ENCODE results near the gene TRMU. TPM values are rescaled to one million over a fixed set of nuclear protein-coding genes. Genes with fewer than 3 reads are reported as not detected.

Gene TRMU
- total RNA-seq, 1 experiment from 2014 or later, result 48.8 TPM

GRCh38 chr22:46337870-46338269 lies 2.4 kb downstream of the TRMU start:
- in situ Hi-C loops (cut with HindIII; ENCODE audit: low pct_unique_long_range_greater_than_20kb, low sequenced_read_pairs) (no loop called here), intact Hi-C loops (cut with micrococcal nuclease; ENCODE audit: unreplicated experiment) (no loop called here)
- CTCF ChIA-PET, result no interaction called here
- no peak for TF ChIP-seq TCF7L2 (IDR thresholded peaks at IDR 0.05; ENCODE audit: low read depth, low read length)
- TF ChIP-seq REST (IDR thresholded peaks at IDR 0.05; ENCODE audit: insufficient read depth in 1 of 2, low read depth in 2 of 2, low read length in 1 of 2), result no peak; a peak in 1 of 4 replicates
- no peak for TF ChIP-seq POLR2AphosphoS5 (IDR thresholded peaks at IDR 0.05; ENCODE audit: low read depth, low read length)
- no peak for TF ChIP-seq CTCF (IDR thresholded peaks at IDR 0.05)
- no peak for TF ChIP-seq SIN3A (IDR thresholded peaks at IDR 0.05; ENCODE audit: borderline replicate concordance, insufficient read depth, low read depth, low read length)
- ATAC-seq (no peak), DNase-seq (ENCODE audit: low read depth, low spot score) (no peak)
- H3K27ac ChIP-seq (ENCODE audit: low read length), result no peak overlapping the region
- no TSS peak for BruUV-seq (replicated peaks)
- H3K9me3 ChIP-seq (ENCODE audit: control insufficient read depth, insufficient read depth, low read depth, low read length), result no peaks in the 10 kb centered on the region
- no peak overlapping the region for H3K4me3 ChIP-seq (ENCODE audit: low read depth in 2 of 2, low read length in 2 of 2)
- peaks cover 7% of the 10 kb centered on the region for H3K36me3 ChIP-seq (ENCODE audit: control insufficient read depth, insufficient read depth, low read length)
- no peaks in the 10 kb centered on the region; the same call in 1 of the 2 replicates for H3K4me1 ChIP-seq (ENCODE audit: control insufficient read depth, insufficient read depth, low read length)
- POLR2A ChIA-PET, result interaction anchor here (0.6 kb wide), 1 partner anchor 26 kb away, joined by 13 read pairs; no protein-coding TSS in a partner anchor
- no peaks in the 10 kb centered on the region for H3K27me3 ChIP-seq (ENCODE audit: control insufficient read depth, insufficient read depth, low read length)

DNA sequence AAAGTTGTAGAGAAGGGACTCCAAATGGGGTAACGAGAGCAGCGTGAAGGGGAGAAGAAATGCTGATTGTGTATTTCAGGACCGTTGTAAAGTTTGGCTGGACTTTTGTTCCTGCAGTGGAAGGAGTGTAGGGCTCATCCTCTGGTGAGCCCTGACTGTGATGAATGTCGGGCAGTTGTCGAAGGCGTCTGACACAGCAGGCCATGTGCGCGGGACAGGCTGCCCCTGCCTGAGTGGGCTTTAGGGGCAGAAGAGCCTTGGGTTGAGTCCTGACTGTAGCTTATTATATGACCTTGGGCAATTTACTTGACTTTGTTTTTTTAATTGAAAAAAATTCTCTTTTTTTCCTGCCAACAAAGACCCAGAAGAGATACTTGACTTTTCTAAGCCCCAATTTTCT lies 3.1 kb downstream of the TRMU start:
- CTCF ChIA-PET, result no interaction called here
- H3K4me1 ChIP-seq (ENCODE audit: control insufficient read depth, insufficient read depth, low read length), result no peaks in the 10 kb centered on the region; the same call in 1 of the 2 replicates
- H3K27me3 ChIP-seq (ENCODE audit: control insufficient read depth, insufficient read depth, low read length), result no peaks in the 10 kb centered on the region
- no peak overlapping the region for H3K4me3 ChIP-seq (ENCODE audit: low read depth in 2 of 2, low read length in 2 of 2)
- H3K27ac ChIP-seq (ENCODE audit: low read length), result no peak overlapping the region
- H3K9me3 ChIP-seq (ENCODE audit: control insufficient read depth, insufficient read depth, low read depth, low read length), result no peaks in the 10 kb centered on the region
- TF ChIP-seq REST (IDR thresholded peaks at IDR 0.05; ENCODE audit: insufficient read depth in 1 of 2, low read depth in 2 of 2, low read length in 1 of 2) (no peak), SIN3A (IDR thresholded peaks at IDR 0.05; ENCODE audit: borderline replicate concordance, insufficient read depth, low read depth, low read length) (no peak), POLR2AphosphoS5 (IDR thresholded peaks at IDR 0.05; ENCODE audit: low read depth, low read length) (no peak), TCF7L2 (IDR thresholded peaks at IDR 0.05; ENCODE audit: low read depth, low read length) (no peak), CTCF (IDR thresholded peaks at IDR 0.05) (no peak)
- H3K36me3 ChIP-seq (ENCODE audit: control insufficient read depth, insufficient read depth, low read length), result peaks cover 7% of the 10 kb centered on the region
- intact Hi-C loops (cut with micrococcal nuclease; ENCODE audit: unreplicated experiment) (no loop called here), in situ Hi-C loops (cut with HindIII; ENCODE audit: low pct_unique_long_range_greater_than_20kb, low sequenced_read_pairs) (no loop called here)
- BruUV-seq (replicated peaks), result TSS peak; percentile 53
- DNase-seq (ENCODE audit: low read depth, low spot score) (no peak), ATAC-seq (no peak)
- POLR2A ChIA-PET, result interaction anchor here (0.6 kb wide), 1 partner anchor 26 kb away, joined by 13 read pairs; no protein-coding TSS in a partner anchor
